HepG2 (cell line): ENCODE measurements around the gene PPIL6. TPM values are rescaled to one million over a fixed set of nuclear protein-coding genes. Genes with fewer than 3 reads are reported as not detected.

ENCODE experiments used
- ARID4A ChIP-seq: sonication (generic); formaldehyde crosslinking; IDR thresholded peaks from 2 replicates; pipeline ENCODE4 v1.5.0; 2020; ENCODE audit warnings: mild to moderate bottlenecking, missing genetic modification reagents, borderline replicate concordance
- ATF7 ChIP-seq, 2 experiments: fragments of 450-650 bp in 1 of 2; sonication (generic) in 1 of 2; formaldehyde crosslinking in 1 of 2; IDR thresholded peaks; 2 replicates each; pipeline versions ENCODE4 v1.4.0 to v1.6.1; 2016 to 2020; ENCODE audit warnings: antibody characterized with exemption in 1 of 2, mild to moderate bottlenecking in 1 of 2, missing genetic modification reagents in 1 of 2
- GABPA ChIP-seq, 2 experiments: IDR thresholded peaks; 2 replicates each; pipeline ENCODE4 v1.6.1; 2011 to 2016; ENCODE audit warnings: low read depth in 2 of 2, low read length in 1 of 2, missing biosample characterization in 1 of 2, missing genetic modification characterization in 1 of 2
- GPBP1L1 ChIP-seq: sonication (generic); formaldehyde crosslinking; IDR thresholded peaks from 2 replicates; pipeline ENCODE4 v1.5.0; 2020; ENCODE audit warnings: mild to moderate bottlenecking, missing genetic modification reagents
- KAT2B ChIP-seq: fragments of 150-350 bp; IDR thresholded peaks from 2 replicates; pipeline ENCODE4 v1.6.1; 2014; ENCODE audit warnings: low read depth, low read length, borderline replicate concordance
- LCORL ChIP-seq, 2 experiments: fragments of 450-650 bp in 1 of 2; sonication (generic) in 1 of 2; formaldehyde crosslinking in 1 of 2; IDR thresholded peaks; 2 replicates each; pipeline versions ENCODE4 v1.5.0 to v1.6.1; 2017 to 2020; ENCODE audit warnings: antibody characterized with exemption in 1 of 2, missing genetic modification reagents in 1 of 2
- RBAK ChIP-seq: sonication (generic); formaldehyde crosslinking; IDR thresholded peaks from 2 replicates; pipeline ENCODE4 v1.5.1; 2020; ENCODE audit warnings: mild to moderate bottlenecking, missing genetic modification reagents
- SRY ChIP-seq: sonication (generic); formaldehyde crosslinking; IDR thresholded peaks from 2 replicates; pipeline ENCODE4 v1.8.0; 2022; ENCODE audit warnings: mild to moderate bottlenecking, missing genetic modification reagents
- TGIF2 ChIP-seq: IDR thresholded peaks from 2 replicates; pipeline ENCODE4 v1.6.1; 2016; ENCODE audit warnings: control low read depth, missing compliant biosample characterization
- TP53 ChIP-seq: sonication (generic); formaldehyde crosslinking; conservative IDR thresholded peaks from 2 replicates; pipeline ENCODE4 v1.4.0; 2020; ENCODE audit warnings: missing genetic modification reagents
- YEATS2 ChIP-seq: sonication (generic); formaldehyde crosslinking; IDR thresholded peaks from 2 replicates; pipeline ENCODE4 v1.4.0; 2020; ENCODE audit warnings: missing genetic modification reagents, borderline replicate concordance
- ZBED4 ChIP-seq: sonication (generic); formaldehyde crosslinking; IDR thresholded peaks from 2 replicates; pipeline ENCODE4 v1.4.0; 2020; ENCODE audit warnings: missing genetic modification reagents, borderline replicate concordance
- ZBTB1 ChIP-seq: sonication (generic); formaldehyde crosslinking; IDR thresholded peaks from 2 replicates; pipeline ENCODE4 v1.4.0; 2020; ENCODE audit warnings: missing genetic modification reagents, borderline replicate concordance
- ZIK1 ChIP-seq: sonication (generic); formaldehyde crosslinking; IDR thresholded peaks from 2 replicates; pipeline ENCODE4 v1.5.0; 2020; ENCODE audit warnings: mild to moderate bottlenecking, low read depth, missing genetic modification reagents, borderline replicate concordance
- ZNF225 ChIP-seq: sonication (generic); formaldehyde crosslinking; IDR thresholded peaks from 2 replicates; pipeline ENCODE4 v1.4.0; 2020; ENCODE audit warnings: mild to moderate bottlenecking, missing genetic modification reagents
- ZNF30 ChIP-seq: sonication (generic); formaldehyde crosslinking; IDR thresholded peaks from 2 replicates; pipeline ENCODE4 v1.5.0; 2020; ENCODE audit warnings: mild to moderate bottlenecking, missing genetic modification reagents
- ZNF331 ChIP-seq: sonication (generic); formaldehyde crosslinking; IDR thresholded peaks from 2 replicates; pipeline ENCODE4 v1.4.0; 2020; ENCODE audit warnings: missing genetic modification reagents
- ZNF678 ChIP-seq: sonication (generic); formaldehyde crosslinking; IDR thresholded peaks from 2 replicates; pipeline ENCODE4 v1.4.0; 2020; ENCODE audit warnings: mild to moderate bottlenecking, missing genetic modification reagents
- ZNF724P ChIP-seq: sonication (generic); formaldehyde crosslinking; IDR thresholded peaks from 2 replicates; pipeline ENCODE4 v1.8.0; 2022; ENCODE audit warnings: missing genetic modification reagents, borderline replicate concordance
- ZNF777 ChIP-seq: sonication (generic); formaldehyde crosslinking; IDR thresholded peaks from 2 replicates; pipeline ENCODE4 v1.4.0; 2020; ENCODE audit warnings: missing genetic modification reagents
- polyA plus RNA-seq, 8 experiments: library from polyadenylated mRNA; depleted of rRNA in 3 of 8; stranded (reverse) in 7 of 8; unstranded in 1 of 8; fragments of >200 nt; fragmentation: Illumina TruSeq in 4 of 8; extraction: Trizol in 4 of 8; gene quantifications; 2 replicates each; pipeline versions ENCODE4 v1.2.1 to v1.2.3, GENCODE V29; 2011 to 2016; ENCODE audit warnings: low read depth in 4 of 8, missing spikeins in 1 of 8, mixed read lengths in 1 of 8; ENCODE audit not compliant: insufficient read depth in 1 of 8
- total RNA-seq, 5 experiments: library from RNA; depleted of rRNA; stranded (reverse); fragments of >200 nt; fragmentation: Illumina TruSeq; extraction: Trizol; gene quantifications; 2 replicates each; pipeline ENCODE4 v1.2.3, GENCODE V29; 2016; ENCODE audit warnings: low read depth in 1 of 5

PPIL6 gene
- total and polyA plus RNA-seq, 2 of the 13 experiments (the other 11 are each of a cell fraction or from before 2014, with no cell fraction given), result 0.22 to 0.46 TPM

- TF ChIP-seq ARID4A (CRISPR knock-in tag), result peak; percentile 78
- TF ChIP-seq ZNF678 (CRISPR knock-in tag), result no peak
- TF ChIP-seq ATF7 (IDR thresholded peaks at IDR 0.05), result no peak
- no peak for TF ChIP-seq ATF7 (CRISPR knock-in tag; IDR thresholded peaks at IDR 0.05)
- no peak for TF ChIP-seq ZBTB1
- TF ChIP-seq ZNF331 (CRISPR knock-in tag), result 0 out of 2 replicates have a peak, but pooled peaks have one; percentile 12
- 0 out of 2 replicates have a peak, but pooled peaks have one; percentile 20 for TF ChIP-seq YEATS2 (CRISPR knock-in tag)
- TF ChIP-seq ZNF777 (CRISPR knock-in tag), result peak; percentile 97
- TF ChIP-seq RBAK (CRISPR knock-in tag), result no peak
- peak; percentile 44; the same call in 1 of the 2 replicates for TF ChIP-seq TGIF2
- 0 out of 2 replicates have a peak, but pooled peaks have one; percentile 11 for TF ChIP-seq ZIK1 (CRISPR knock-in tag)
- no peak for TF ChIP-seq ZBED4 (CRISPR knock-in tag)
- no peak for TF ChIP-seq ZNF724P
- TF ChIP-seq LCORL (IDR thresholded peaks at IDR 0.05), result no peak
- 0 out of 2 replicates have a peak, but pooled peaks have one; percentile 52 for TF ChIP-seq LCORL (CRISPR knock-in tag; IDR thresholded peaks at IDR 0.05)
- TF ChIP-seq ZNF30 (CRISPR knock-in tag), result 0 out of 2 replicates have a peak, but pooled peaks have one; percentile 63
- peak; percentile 37; the same call in 1 of the 2 replicates for TF ChIP-seq GABPA (IDR thresholded peaks at IDR 0.05; ENCODE audit: low read depth, low read length)
- peak; percentile 68 for TF ChIP-seq GABPA (CRISPR knock-in tag; IDR thresholded peaks at IDR 0.05; ENCODE audit: low read depth)
- no peak for TF ChIP-seq KAT2B
- TF ChIP-seq ZNF225 (CRISPR knock-in tag), result no peak
- TF ChIP-seq GPBP1L1 (CRISPR knock-in tag), result no peak
- TF ChIP-seq SRY, result 0 out of 2 replicates have a peak, but pooled peaks have one; percentile 13
- no peak for TF ChIP-seq TP53
Observed at GRCh38 chr6:109455437-109456110, 15.1 kb upstream of the PPIL6 start, which contains the start of gene MICAL1 (continued).
